KMS-11 (cell line): ENCODE data around the gene TOGARAM2.

Experiments
- H2AFZ ChIP-seq: fragments of 200-600 bp; sonication (generic); 2 replicates; pipeline ENCODE4 v1.6.1; 2016; ENCODE audit warnings: antibody characterized with exemption, mixed run types, low read depth
- H3K27ac ChIP-seq: fragments of 200-600 bp; sonication (generic); 2 replicates; pipeline ENCODE4 v1.6.1; 2016; ENCODE audit warnings: mild to moderate bottlenecking, mixed run types
- H3K27me3 ChIP-seq: fragments of 200-600 bp; sonication (generic); 2 replicates; pipeline ENCODE4 v1.6.1; 2017; ENCODE audit warnings: mild to moderate bottlenecking, low read depth, mixed run types, moderate library complexity; ENCODE audit not compliant: insufficient read depth
- H3K36me3 ChIP-seq: fragments of 200-600 bp; sonication (generic); 2 replicates; pipeline ENCODE4 v1.6.1; 2017; ENCODE audit warnings: mild to moderate bottlenecking, mixed run types; ENCODE audit not compliant: insufficient read depth
- H3K4me1 ChIP-seq: fragments of 200-600 bp; sonication (generic); 2 replicates; pipeline ENCODE4 v1.6.1; 2016; ENCODE audit warnings: mild to moderate bottlenecking, low read depth, mixed run types; ENCODE audit not compliant: poor library complexity, severe bottlenecking
- H3K4me2 ChIP-seq: fragments of 200-600 bp; sonication (generic); 2 replicates; pipeline ENCODE4 v1.7.0; 2016; ENCODE audit warnings: mild to moderate bottlenecking, mixed run types
- H3K4me3 ChIP-seq: fragments of 200-600 bp; sonication (generic); IDR thresholded peaks from 2 replicates; pipeline ENCODE4 v1.6.1; 2017; ENCODE audit warnings: low read depth, low read length, mixed read lengths; ENCODE audit not compliant: insufficient read depth
- H3K79me2 ChIP-seq: fragments of 200-600 bp; sonication (generic); 2 replicates; pipeline ENCODE4 v1.6.1; 2016; ENCODE audit warnings: low read depth, mixed run types; ENCODE audit not compliant: insufficient read depth
- H3K9ac ChIP-seq: fragments of 200-600 bp; sonication (generic); 2 replicates; pipeline ENCODE4 v1.6.1; 2016; ENCODE audit warnings: mild to moderate bottlenecking, mixed run types
- H4K20me1 ChIP-seq: fragments of 200-600 bp; sonication (generic); 2 replicates; pipeline ENCODE4 v1.6.1; 2016; ENCODE audit warnings: mild to moderate bottlenecking, mixed run types; ENCODE audit not compliant: insufficient read depth
- CTCF ChIP-seq: fragments of 200-600 bp; sonication (generic); conservative IDR thresholded peaks from 2 replicates; pipeline ENCODE4 v1.6.1; 2017; ENCODE audit warnings: low read depth, mild to moderate bottlenecking, antibody characterized with exemption, low read length, moderate library complexity, mixed read lengths

TOGARAM2 gene

GRCh38 chr2:28993206-28993960 is 12.3 kb downstream of the TOGARAM2 start:
- H3K4me3 ChIP-seq: no peak overlapping the region
- TF ChIP-seq CTCF: no peak
- H3K4me2 ChIP-seq: no peak overlapping the region
- H3K36me3 ChIP-seq: no peaks in the 10 kb centered on the region
- H3K79me2 ChIP-seq: no peaks in the 10 kb centered on the region
- H2AFZ ChIP-seq: no peak overlapping the region
- no peaks in the 10 kb centered on the region for H3K4me1 ChIP-seq
- H3K27ac ChIP-seq: no peak overlapping the region
- H3K9ac ChIP-seq: no peak overlapping the region
- H3K27me3 ChIP-seq: no peaks in the 10 kb centered on the region
- no peaks in the 10 kb centered on the region for H4K20me1 ChIP-seq

GRCh38 chr2:28994074-28994473 is 13.0 kb downstream of the TOGARAM2 start:
- H3K4me2 ChIP-seq: no peak overlapping the region
- no peak overlapping the region for H2AFZ ChIP-seq
- no peak overlapping the region for H3K27ac ChIP-seq
- no peak overlapping the region for H3K4me3 ChIP-seq
- no peaks in the 10 kb centered on the region for H3K4me1 ChIP-seq
- TF ChIP-seq CTCF: no peak
- H3K79me2 ChIP-seq: no peaks in the 10 kb centered on the region
- H4K20me1 ChIP-seq: no peaks in the 10 kb centered on the region
- no peak overlapping the region for H3K9ac ChIP-seq
- no peaks in the 10 kb centered on the region for H3K36me3 ChIP-seq
- no peaks in the 10 kb centered on the region for H3K27me3 ChIP-seq

GRCh38 chr2:28994679-28995078 is 13.6 kb downstream of the TOGARAM2 start:
- no peak overlapping the region for H3K4me3 ChIP-seq
- H4K20me1 ChIP-seq: no peaks in the 10 kb centered on the region
- H3K79me2 ChIP-seq: no peaks in the 10 kb centered on the region
- no peaks in the 10 kb centered on the region for H3K27me3 ChIP-seq
- H3K4me2 ChIP-seq: no peak overlapping the region
- H2AFZ ChIP-seq: no peak overlapping the region
- H3K9ac ChIP-seq: no peak overlapping the region
- H3K27ac ChIP-seq: no peak overlapping the region
- no peaks in the 10 kb centered on the region for H3K4me1 ChIP-seq
- TF ChIP-seq CTCF: no peak
- no peaks in the 10 kb centered on the region for H3K36me3 ChIP-seq

- Histone ChIP-seq H3K4me1 (no peaks in the 10 kb centered on the region), H3K27me3 (no peaks in the 10 kb centered on the region), H3K4me2 (no peak overlapping the region), H2AFZ (no peak overlapping the region), H3K36me3 (no peaks in the 10 kb centered on the region), H4K20me1 (no peaks in the 10 kb centered on the region), H3K4me3 (no peak overlapping the region), H3K79me2 (no peaks in the 10 kb centered on the region), H3K27ac (no peak overlapping the region), H3K9ac (no peak overlapping the region)
- TF ChIP-seq CTCF: no peak
These were observed 15.0 kb downstream of the TOGARAM2 start for GRCh38 chr2:28995765-28996750.
